CD4-positive, alpha-beta T cell treated with Interferon gamma for 1 hour (primary cell): ENCODE measurements around the gene USF2.
A peak's percentile ranks its signal among the peaks of the same experiment; 100 is the strongest.
"Not testable (repeated sequence)": the region's sequence is repeated elsewhere in the genome, so short reads cannot be mapped to it uniquely, and the experiment has no call there.

ENCODE experiments used
- DNase-seq: peaks from one replicate; pipeline ENCODE4 v3.0.0-alpha.2; 2020

Gene USF2

GRCh38 chr19:35268536-35269437, at the start of gene USF2:
Gene USF2, plus strand, starts transcription at chr19:35268962. Its CDS starts 140 bp downstream, at chr19:35269102.
- peak; percentile 71 for DNase-seq

GRCh38 chr19:35219008-35219407, 49.8 kb upstream of the USF2 start:
- no peak for DNase-seq

GRCh38 chr19:35220315-35220921, 48.3 kb upstream of the USF2 start:
- no peak for DNase-seq

DNA sequence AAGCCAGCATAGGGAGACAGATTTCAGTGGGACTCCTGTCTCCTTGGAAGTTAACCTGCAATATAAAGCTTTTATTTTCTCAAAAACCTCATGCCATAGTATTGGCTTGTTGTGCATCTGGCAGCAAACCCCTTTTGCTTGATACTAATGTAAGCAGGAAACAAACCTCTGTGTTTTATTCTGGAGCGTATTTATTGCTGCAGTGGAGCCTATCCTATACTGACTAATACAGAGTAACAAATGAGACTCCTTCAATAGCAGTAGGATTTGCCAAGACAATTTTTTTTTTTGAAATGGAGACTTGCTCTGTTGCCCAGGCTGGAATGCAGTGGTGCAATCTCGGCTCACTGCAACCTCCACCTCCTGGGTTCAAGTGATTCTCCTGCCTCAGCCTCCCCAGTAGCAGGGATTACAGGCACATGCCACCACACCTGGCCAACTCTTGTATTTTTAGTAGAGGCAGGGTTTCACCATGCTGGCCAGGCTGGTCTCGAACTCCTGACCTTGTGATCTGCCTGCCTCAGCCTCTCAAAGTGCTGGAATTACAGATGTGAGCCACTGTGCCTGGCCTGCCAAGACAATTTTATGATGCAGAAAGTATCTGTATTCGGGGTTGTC, 47.7 kb upstream of the USF2 start:
- DNase-seq, result not testable (repeated sequence)

DNA sequence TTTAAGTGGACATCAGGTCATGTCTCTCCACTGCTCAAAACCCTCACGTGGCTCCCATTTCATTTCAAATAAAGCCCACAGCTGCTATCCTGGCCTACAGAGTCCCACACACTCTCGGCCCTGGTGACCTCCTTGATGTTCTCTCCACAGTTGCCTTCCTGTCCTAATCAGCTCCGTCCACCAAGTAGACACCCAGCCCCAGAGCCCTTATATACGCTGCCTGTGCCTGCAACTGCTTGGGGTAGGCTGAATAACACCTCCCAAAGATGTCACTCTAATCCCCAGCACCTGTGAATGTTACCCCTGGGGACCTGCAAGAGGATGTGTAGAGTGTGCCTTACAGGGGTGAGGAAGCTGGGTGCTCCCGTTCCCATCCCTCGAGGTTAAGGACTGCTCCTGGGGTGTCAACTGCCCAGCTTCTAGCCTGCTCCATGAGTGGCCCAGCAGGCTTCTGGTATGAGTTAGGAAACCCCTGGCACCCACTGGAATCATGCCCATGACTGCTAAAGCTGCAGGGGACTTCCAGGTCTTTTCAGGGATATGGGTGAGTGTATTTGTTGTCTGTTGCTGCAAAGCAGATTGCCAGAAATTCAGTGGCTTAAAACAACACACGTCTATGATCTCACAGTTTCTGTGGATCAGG, 46.3 kb upstream of the USF2 start:
- no peak for DNase-seq

DNA sequence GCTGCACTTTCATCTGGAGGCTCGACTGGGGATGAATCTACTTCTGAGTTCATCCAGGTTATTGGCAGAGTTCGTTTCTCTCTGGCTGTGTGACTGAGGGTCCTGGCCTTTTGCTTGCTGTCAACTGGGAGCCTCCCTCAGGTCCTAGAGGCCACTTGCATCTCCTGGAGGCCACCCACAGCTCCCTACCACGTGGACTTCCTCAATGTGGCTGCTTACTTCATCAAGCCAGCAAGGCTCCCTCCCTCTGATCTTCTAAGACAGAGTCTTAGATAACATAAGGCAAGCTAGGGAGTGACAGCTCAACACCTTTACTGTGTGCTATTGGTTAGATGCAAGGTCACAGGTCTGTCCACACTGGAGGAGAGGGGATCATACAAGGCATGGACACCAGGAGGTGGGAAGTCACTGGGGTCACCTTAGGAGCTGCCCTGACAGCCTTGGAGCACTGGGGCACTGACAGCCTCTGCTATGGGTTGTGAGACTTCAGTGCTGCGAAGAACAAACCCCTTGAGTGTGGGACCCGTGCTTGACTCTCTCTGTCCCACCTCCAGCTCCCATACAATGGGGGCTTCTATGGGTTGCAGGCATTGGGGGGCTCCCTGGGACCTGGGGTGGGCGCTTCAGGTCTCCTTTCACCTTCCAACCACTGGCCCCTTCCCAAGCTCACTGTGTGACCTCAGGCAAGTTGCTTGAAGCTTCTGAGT, 45.5 kb upstream of the USF2 start:
- no peak for DNase-seq

DNA sequence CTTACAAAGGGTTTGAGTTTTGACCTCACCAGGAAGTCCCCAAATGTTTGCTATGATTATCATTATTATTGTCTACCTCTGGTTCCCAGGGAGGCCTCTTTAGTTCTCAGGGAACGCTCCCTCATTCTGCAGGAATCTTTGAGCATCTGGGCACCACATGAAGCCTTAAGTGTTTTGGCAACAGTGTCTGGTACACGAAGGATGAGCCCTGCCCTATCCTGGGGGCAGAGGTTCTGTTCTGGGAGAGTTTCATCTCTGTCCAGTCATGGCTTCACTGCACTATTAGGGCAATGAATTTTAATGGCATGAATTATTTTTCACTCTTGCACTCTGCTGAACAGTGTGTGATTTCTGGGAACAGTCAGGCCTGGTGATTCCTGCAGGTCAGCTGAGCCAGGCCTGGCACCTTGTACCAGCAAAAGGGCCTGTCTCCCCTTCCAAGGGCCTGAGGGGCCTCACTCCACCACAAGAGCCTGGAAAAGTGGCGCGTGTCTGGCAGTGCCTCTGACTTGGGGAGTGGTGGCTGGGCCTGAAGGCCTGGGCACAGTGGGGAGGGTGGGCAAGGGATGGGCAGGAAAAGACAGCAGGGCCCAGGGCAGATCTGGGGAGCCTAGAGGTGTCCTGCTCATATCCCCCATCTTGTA, 44.8 kb upstream of the USF2 start:
- no peak for DNase-seq

GRCh38 chr19:35224681-35225571, 43.8 kb upstream of the USF2 start:
- peak; percentile 33 for DNase-seq

DNA sequence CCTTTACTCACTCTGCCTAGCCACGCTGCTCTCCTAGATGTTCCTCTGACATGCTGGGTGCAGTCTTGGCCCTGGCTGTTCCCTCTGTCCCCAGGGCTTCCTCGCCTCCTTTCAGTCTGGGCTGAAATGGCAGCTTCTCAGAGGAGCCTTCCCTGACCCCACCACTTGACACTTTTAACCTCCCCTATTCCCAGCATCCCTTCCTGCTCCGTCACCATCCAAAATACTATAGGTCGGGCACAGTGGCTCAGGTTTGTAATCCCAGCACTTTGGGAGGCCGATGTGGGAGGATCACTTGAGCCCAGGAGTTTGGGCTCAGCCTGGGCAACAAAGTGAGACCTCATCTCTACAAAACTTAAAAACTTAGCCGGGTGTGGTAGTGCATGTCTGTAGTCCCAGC, 42.8 kb upstream of the USF2 start:
- DNase-seq, result no peak

- no peak for DNase-seq
Observed at GRCh38 chr19:35226748-35227147, 42.0 kb upstream of the USF2 start.

DNA sequence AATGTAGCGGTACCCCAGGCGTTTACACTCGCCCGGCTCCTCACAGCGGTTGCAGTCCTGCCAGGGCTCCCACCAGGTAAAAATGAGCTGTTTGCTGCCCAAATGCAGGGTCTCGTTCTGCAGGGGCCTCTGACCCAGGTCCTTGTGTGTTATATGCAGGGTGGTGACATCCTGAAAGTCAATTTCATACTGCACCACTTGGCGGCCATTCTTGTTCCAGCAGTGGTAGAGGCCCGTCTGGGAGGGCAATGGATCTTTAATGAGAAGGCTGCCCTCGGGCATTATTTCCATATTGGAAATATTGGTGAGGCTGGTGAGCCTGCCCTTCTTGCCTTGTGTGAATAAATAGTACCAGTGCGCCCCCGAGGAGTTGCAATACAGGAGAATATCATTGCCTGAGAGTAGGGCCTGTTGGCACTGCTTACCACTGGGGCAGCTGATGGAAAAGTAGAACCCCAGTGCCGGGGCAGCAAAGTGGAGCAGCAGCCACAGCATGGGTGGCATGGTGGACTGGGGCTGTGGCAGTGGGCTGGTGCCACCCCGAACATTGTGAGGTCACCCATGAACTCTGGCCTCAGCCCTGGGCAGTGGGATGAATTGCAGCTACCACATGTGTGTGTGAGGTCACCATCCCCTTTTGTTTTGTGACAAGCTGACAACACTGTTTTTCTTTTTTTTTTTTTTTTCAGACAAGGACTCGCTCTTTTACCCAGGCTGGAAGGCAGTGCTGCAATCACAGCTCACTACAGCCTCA, 40.4 kb upstream of the USF2 start, which contains the start of gene FAM187B:
TSS of gene FAM187B (minus strand) at position 563 of the 754 bp plus-strand sequence. CDS start at position 504, 59 bp downstream.
- DNase-seq, result no peak

DNA sequence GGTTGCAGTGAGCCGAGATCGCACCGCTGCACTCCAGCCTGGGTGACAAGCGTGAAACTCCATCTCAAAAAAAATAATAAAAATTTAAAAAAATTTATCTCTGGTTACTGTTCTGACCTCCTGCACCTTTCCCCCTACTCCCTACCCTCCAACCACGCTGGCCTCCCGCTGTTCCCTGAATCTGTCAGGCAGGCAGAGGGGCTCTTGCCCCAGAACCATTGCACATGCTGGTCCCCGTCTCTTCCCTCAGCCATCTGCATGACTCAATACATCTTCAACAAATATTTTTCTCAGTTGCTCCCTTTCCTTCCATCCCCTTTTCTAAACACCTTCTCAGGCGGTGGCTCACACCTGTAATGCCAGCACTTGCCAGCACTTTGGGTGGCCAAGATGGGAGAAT, 39.2 kb upstream of the USF2 start:
- DNase-seq, result no peak

DNA sequence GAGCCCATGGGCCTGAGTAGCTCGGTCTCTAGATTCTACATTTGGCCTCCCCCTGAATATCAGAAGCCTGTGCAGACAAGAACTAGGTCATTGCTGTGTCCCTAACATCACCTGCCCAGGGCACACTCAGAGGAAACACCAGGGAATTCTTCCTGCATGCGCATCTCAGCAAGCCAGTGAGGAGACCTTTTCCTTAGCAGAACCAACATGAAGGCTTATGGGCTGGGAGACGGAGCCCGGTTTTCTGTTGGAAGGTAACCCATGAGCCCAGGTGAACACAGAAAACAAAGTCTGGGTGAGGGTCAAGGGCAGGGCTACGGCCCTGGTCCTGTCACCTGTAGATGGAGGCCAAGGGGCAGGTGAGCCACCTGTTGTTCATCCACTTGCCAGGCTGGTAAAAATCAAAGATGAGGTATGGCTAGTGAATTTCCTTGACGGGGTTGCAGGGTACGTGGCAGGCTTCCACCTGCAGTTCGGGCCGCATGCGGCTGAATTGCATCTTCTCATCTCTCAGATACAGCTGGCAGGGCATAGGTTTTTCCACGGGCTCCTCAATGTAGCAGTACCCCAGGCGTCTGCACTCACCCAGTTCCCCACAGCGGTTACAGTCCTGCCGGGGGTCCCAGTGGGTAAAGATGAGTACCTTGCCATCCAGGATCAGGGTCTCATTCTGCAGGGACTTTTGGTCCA, 36.7 kb upstream of the USF2 start:
- DNase-seq, result no peak

DNA sequence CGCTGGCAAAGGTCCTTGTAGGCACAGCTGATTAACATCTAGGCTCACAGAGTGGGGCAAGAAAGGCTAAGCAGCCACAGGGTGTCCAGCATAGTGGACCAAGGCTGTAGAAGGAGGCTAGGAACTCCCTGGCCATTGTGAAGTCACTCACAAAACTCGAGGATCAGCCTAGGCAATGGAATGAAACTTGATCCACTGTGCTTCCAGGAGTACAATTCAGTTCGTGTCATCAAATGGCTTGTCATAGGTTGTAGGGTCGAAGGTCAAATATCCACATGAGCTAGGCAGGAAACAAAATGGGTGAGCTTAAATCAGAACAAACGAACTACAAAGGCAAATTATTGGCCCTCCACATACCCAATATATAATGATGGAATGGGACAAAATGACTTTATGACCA, 35.9 kb upstream of the USF2 start:
- no peak for DNase-seq

DNA sequence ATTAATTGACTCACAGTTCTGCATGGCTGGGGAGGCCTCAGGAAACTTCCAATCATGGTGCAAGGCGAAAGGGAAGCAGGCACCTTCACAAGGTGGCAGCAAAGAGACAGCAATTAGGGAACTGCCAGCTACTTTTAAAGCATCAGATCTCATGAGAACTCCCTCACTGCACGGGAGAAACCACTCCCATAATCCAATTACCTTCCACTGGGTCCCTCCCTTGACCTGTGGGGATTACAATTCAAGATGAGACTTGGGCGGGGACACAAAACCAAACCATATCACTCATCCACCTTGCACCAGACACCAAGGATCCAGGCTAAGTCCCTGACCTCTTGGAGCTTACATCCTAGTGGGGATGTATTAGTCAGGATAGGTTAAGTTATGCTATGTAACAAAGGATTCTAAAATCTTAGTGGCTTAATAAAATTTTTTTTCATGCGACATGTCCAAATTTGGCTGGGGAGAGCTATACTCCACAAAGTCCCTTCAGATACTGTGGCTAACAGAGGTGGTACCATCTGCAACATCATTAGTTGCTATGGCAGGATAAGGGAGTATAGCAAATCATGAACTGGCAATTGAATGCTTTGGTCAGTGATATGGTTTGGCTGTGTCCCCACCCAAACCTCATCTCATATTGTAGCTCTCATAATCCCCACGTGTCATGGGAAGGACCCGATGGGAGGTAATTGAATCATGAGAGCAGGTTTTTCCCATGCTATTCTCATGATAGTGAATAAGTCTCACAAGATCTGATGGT, 31.9 kb upstream of the USF2 start:
- peak; percentile 27 for DNase-seq

DNA sequence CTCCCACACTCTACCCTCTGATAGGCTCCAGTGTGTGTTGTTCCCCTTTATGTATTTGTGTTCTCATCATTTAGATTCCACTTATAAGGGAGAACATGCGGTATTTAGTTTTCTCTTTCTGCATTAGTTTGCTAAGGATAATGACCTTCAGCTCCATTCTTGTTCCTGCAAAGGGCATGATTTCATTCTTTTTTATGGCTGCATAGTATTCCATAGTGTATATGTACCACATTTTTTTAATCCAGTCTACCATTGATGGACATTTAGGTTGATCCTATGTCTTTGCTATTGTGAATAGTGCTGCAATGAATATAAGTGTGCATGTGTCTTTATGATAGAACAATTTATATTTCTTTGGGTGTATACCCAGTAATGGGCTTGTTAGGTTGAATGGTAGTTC, 29.2 kb upstream of the USF2 start:
- not testable (repeated sequence) for DNase-seq

DNA sequence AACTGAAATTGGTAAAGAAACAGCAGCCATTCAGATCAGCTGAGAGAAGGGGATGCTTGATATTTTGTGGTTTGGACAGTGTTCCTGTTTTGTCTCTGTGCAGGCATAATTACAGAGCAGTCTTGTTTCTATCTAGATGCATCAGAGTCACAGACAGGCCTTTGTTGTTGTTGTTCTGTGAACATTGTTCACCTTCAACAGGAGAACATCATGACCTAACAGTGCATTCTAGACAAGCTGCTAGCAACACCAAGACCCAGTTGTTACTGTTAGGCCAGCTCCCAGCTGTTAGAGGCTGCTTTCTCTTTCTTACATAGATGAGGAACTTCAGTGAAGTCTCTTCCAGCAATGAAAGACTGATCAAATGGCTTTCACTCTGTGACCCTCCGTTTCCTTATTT, 28.4 kb upstream of the USF2 start:
- peak; percentile 23 for DNase-seq

GRCh38 chr19:35241417-35241816, 27.3 kb upstream of the USF2 start:
- no peak for DNase-seq
